ENCODE data around the gene PDE7B. TPM values are rescaled to one million over a fixed set of nuclear protein-coding genes. Genes with fewer than 3 reads are reported as not detected.
A peak's percentile ranks its signal among the peaks of the same experiment; 100 is the strongest.

Gene PDE7B
- total and polyA plus RNA-seq, 3 experiments from 2014 or later: 0.04 to 0.24 (median 0.07) TPM

DNA sequence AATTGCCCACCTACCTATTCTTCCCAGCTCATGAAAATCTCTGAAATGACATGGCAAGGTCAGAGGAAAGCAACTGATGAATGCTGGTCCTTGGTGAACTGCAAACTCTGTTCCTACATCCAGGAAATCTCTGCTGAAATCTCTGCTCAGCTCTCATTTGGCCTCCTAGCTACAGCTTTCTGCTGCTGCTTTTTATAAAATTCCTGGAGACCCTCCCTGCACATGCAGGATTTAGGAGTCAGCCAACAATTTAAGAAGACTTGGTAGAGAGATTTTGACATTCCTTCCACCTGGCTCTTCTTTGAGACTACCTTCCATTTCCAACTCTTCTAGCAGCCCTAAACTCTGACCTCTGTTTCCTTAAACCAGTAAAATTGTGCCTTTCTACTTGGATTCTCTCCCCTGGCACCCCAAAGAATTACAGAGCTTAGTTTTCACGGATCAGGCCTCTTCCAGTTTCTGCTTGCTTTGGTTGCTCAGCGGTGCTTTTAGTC lies 55.5 kb downstream of the PDE7B start:
- H3K27ac ChIP-seq (ENCODE audit: low read depth, low read length): no peak overlapping the region
- Mint-ChIP-seq H3K27me3 (peaks cover 0 to 2% of the 10 kb centered on the region in 2 donors), H3K36me3 (no peaks in the 10 kb centered on the region), H3K9me3 (no peaks in the 10 kb centered on the region), H3K4me3 (no peak overlapping the region), H3K27ac (no peak overlapping the region), H3K4me1 (peaks cover 3 to 5% (median 4%) of the 10 kb centered on the region in 3 donors)
- H3K9me3 ChIP-seq (ENCODE audit: low read length): no peaks in the 10 kb centered on the region
- CTCF ChIA-PET: interaction anchor here (0.7 to 1.3 kb wide), 2 partner anchors 83 to 319 kb away, joined by 3 to 6 read pairs; no protein-coding TSS in a partner anchor
- no peaks in the 10 kb centered on the region for H3K36me3 ChIP-seq (ENCODE audit: insufficient read depth, low read length)
- DNase-seq: no peak
- H3K4me1 ChIP-seq (ENCODE audit: insufficient read depth, low read length): no peaks in the 10 kb centered on the region
- POLR2A ChIA-PET: interaction anchor here (0.7 kb wide), 1 partner anchor 366 kb away, joined by 6 read pairs; no protein-coding TSS in a partner anchor
- H3K27me3 ChIP-seq (ENCODE audit: insufficient read depth, low read length, poor library complexity, severe bottlenecking): no peaks in the 10 kb centered on the region
- H3K4me3 ChIP-seq (ENCODE audit: low read length): no peak overlapping the region

DNA sequence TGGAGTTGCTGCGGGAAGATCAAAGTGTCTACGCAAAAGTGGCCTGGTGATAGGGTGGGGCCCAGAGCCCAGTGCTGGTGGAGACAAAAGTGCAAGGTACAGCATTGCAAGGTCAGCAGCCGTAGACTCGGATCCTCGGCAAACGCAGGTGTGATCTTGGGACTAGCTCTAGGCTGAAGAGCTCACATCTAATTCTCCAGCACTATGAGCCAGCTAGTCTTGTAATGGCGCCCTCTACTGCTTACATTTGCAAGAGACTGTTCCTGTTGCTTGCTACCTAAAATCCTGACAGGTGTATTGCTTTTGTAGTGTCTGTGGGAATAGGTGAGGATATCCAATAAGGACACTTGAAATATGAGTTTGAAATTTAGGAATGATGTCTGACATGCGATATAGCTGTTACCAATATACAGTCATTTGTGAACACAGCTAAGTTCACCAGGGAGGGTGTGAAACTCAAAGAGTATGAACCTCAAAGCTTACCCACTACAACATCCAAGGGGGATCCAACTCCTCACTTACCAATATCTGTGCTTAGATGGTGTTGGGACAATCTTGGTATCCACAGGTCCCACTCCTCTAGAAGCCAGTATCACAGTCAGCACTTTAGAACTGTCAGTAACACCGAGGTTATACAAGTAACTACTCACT lies 58.4 kb downstream of the PDE7B start:
- no peaks in the 10 kb centered on the region for H3K9me3 Mint-ChIP-seq
- Histone ChIP-seq H3K27ac (ENCODE audit: low read depth, low read length) (no peak overlapping the region), H3K4me3 (ENCODE audit: low read length) (no peak overlapping the region), H3K27me3 (ENCODE audit: insufficient read depth, low read length, poor library complexity, severe bottlenecking) (no peaks in the 10 kb centered on the region), H3K36me3 (ENCODE audit: insufficient read depth, low read length) (no peaks in the 10 kb centered on the region), H3K9me3 (ENCODE audit: low read length) (no peaks in the 10 kb centered on the region), H3K4me1 (ENCODE audit: insufficient read depth, low read length) (no peaks in the 10 kb centered on the region)
- CTCF ChIA-PET: interaction anchor here (0.6 to 2.3 kb wide), 47 partner anchors 9 to 460 kb away, joined by 3 to 21 read pairs (median 3); partner anchors contain the start of gene AHI1
- H3K36me3 Mint-ChIP-seq: no peaks in the 10 kb centered on the region
- POLR2A ChIA-PET: no interaction called here
- no peaks in the 10 kb centered on the region for H3K27me3 Mint-ChIP-seq
- DNase-seq: peak; percentile 11 to 72 (median 52)
- no peak overlapping the region for H3K4me3 Mint-ChIP-seq
- H3K27ac Mint-ChIP-seq: peak overlapping the region in 1 of 8 donors; percentile 14
- peaks cover 3 to 5% (median 4%) of the 10 kb centered on the region in 3 donors for H3K4me1 Mint-ChIP-seq

DNA sequence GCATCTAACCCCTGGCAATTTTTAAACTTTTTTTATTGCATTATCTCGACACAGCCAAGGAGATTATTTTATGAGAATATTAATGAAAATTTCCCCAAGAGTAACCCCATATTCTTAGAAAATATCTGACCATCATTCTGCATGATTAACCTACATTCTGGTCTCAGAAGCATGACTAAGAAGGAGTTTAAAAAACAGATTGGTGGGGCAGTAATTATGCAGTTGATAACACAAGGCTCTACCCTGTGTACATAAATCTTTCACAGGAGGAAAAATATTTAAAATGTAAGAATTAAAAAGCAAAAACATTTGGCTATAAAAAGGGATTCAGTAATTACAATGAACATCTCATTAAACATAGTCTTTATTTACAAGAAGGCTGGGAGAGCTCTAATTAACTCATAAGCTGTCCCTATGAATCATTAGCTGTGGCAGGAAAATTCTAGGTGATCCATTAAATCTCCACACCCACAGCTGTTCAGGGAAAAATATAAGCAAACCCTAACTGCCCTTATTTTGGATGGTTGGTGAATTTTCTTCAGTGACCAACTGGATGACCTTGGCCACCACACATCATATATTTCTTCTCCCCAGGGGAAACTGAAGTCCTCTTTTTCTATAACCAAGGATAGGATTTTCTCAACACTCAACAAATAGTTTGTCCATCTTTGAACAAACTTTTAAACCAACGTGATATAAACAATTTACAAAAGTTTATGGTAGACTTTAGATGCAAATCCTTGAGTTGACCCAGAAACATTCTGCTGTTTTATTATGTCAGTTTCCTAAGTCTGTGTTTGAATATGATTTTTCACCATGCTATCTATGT lies 59.5 kb downstream of the PDE7B start:
- Mint-ChIP-seq H3K4me3 (no peak overlapping the region), H3K27ac (no peak overlapping the region), H3K27me3 (no peaks in the 10 kb centered on the region), H3K4me1 (peaks cover 3 to 5% (median 4%) of the 10 kb centered on the region in 3 donors), H3K9me3 (no peaks in the 10 kb centered on the region), H3K36me3 (no peaks in the 10 kb centered on the region)
- Histone ChIP-seq H3K4me1 (ENCODE audit: insufficient read depth, low read length) (no peaks in the 10 kb centered on the region), H3K9me3 (ENCODE audit: low read length) (no peaks in the 10 kb centered on the region), H3K27ac (ENCODE audit: low read depth, low read length) (no peak overlapping the region), H3K4me3 (ENCODE audit: low read length) (no peak overlapping the region), H3K27me3 (ENCODE audit: insufficient read depth, low read length, poor library complexity, severe bottlenecking) (no peaks in the 10 kb centered on the region), H3K36me3 (ENCODE audit: insufficient read depth, low read length) (no peaks in the 10 kb centered on the region)
- ChIA-PET CTCF (interaction anchor here (1.4 to 3.2 kb wide), 3 partner anchors 235 to 375 kb away, joined by 5 to 11 read pairs (median 5); no protein-coding TSS in a partner anchor), POLR2A (no interaction called here)
- no peak for DNase-seq

DNA sequence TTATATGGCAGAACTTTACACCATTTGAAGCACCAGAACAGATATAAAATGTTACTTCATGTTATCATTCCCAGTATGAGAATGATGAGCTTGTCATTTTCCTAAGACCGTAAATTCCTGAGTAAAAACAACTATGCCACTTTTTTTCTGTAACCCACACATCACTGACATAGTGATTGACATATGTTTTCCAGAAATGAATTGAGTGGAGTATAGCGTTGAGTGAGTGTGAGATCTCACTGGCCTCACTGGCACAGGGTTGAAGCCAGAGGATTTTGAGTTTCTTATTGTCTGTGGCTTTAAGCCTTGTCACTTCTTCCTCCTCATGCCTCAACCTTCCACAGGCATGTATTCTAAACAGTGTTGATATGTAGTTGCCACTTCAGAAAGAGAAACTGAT lies 62.3 kb downstream of the PDE7B start:
- Mint-ChIP-seq H3K36me3 (no peaks in the 10 kb centered on the region), H3K9me3 (no peaks in the 10 kb centered on the region), H3K27me3 (peaks cover 0 to 3% of the 10 kb centered on the region in 2 donors), H3K27ac (no peak overlapping the region), H3K4me1 (peaks cover 3 to 5% (median 4%) of the 10 kb centered on the region in 3 donors), H3K4me3 (no peak overlapping the region)
- POLR2A ChIA-PET: no interaction called here
- no peak for DNase-seq
- Histone ChIP-seq H3K27me3 (ENCODE audit: insufficient read depth, low read length, poor library complexity, severe bottlenecking) (no peaks in the 10 kb centered on the region), H3K9me3 (ENCODE audit: low read length) (no peaks in the 10 kb centered on the region), H3K27ac (ENCODE audit: low read depth, low read length) (no peak overlapping the region), H3K4me3 (ENCODE audit: low read length) (no peak overlapping the region), H3K36me3 (ENCODE audit: insufficient read depth, low read length) (no peaks in the 10 kb centered on the region), H3K4me1 (ENCODE audit: insufficient read depth, low read length) (no peaks in the 10 kb centered on the region)
- CTCF ChIA-PET: interaction anchor here (1.6 to 3.2 kb wide), 2 partner anchors 313 to 403 kb away, joined by 3 to 11 read pairs; no protein-coding TSS in a partner anchor

DNA sequence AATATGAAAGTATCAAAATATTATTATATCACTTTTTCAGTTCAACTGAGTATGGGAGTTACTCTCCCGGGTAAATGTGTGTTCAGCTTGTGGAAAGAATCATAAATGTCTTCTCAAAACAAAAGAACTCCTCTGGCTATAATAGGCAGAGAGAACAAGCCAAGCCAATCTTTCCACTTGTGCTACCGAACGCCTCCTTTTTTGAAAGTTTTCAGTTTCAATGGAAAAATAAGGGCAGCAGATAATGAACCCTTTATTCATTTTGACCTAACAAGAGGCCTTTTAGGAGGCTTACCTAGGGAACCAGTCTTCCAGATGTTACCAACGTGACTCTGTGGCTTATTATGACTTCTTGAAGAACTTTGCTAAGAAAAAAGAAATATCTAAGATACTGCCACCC lies 67.5 kb downstream of the PDE7B start:
- no peaks in the 10 kb centered on the region for H3K4me1 ChIP-seq (ENCODE audit: insufficient read depth, low read length)
- Mint-ChIP-seq H3K27me3 (peaks cover 6 to 30% of the 10 kb centered on the region in 2 donors), H3K27ac (no peak overlapping the region), H3K9me3 (no peaks in the 10 kb centered on the region), H3K4me3 (no peak overlapping the region), H3K36me3 (no peaks in the 10 kb centered on the region), H3K4me1 (no peaks in the 10 kb centered on the region)
- H3K36me3 ChIP-seq (ENCODE audit: insufficient read depth, low read length): no peaks in the 10 kb centered on the region
- no peaks in the 10 kb centered on the region for H3K27me3 ChIP-seq (ENCODE audit: insufficient read depth, low read length, poor library complexity, severe bottlenecking)
- no peak for DNase-seq
- H3K27ac ChIP-seq (ENCODE audit: low read depth, low read length): no peak overlapping the region
- H3K4me3 ChIP-seq (ENCODE audit: low read length): no peak overlapping the region
- ChIA-PET POLR2A (no interaction called here), CTCF (interaction anchor here (1.3 kb wide), 1 partner anchor 9 kb away, joined by 3 read pairs; no protein-coding TSS in a partner anchor)
- H3K9me3 ChIP-seq (ENCODE audit: low read length): no peaks in the 10 kb centered on the region

DNA sequence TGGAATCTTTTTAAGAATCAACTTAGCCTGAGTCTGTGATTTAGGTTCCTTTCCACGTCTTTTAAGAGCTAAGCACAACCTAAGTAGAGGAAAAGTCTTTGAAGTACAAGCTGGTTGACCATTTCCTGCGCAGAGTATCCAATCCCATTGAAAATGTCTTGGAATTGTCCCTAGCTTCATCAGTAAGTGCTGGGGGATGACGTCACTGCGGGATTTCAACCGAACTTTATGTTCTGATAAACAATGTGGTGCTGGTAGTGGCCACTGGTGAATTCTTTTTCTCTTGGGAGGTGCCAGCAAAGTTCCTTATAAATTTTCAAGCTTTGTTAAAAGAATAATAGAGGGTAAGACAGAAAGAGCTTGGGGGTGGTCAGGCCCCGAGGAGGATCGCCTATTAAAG lies 69.2 kb downstream of the PDE7B start:
- no peaks in the 10 kb centered on the region for H3K27me3 ChIP-seq (ENCODE audit: insufficient read depth, low read length, poor library complexity, severe bottlenecking)
- Mint-ChIP-seq H3K27me3 (peaks cover 6 to 30% of the 10 kb centered on the region in 2 donors), H3K4me3 (no peak overlapping the region), H3K9me3 (no peaks in the 10 kb centered on the region), H3K36me3 (no peaks in the 10 kb centered on the region), H3K4me1 (no peaks in the 10 kb centered on the region), H3K27ac (no peak overlapping the region)
- no peaks in the 10 kb centered on the region for H3K36me3 ChIP-seq (ENCODE audit: insufficient read depth, low read length)
- no peaks in the 10 kb centered on the region for H3K9me3 ChIP-seq (ENCODE audit: low read length)
- no peaks in the 10 kb centered on the region for H3K4me1 ChIP-seq (ENCODE audit: insufficient read depth, low read length)
- no peak overlapping the region for H3K4me3 ChIP-seq (ENCODE audit: low read length)
- CTCF ChIA-PET: interaction anchor here (2.5 kb wide), 1 partner anchor 11 kb away, joined by 6 read pairs; no protein-coding TSS in a partner anchor
- no peak for DNase-seq
- POLR2A ChIA-PET: no interaction called here
- H3K27ac ChIP-seq (ENCODE audit: low read depth, low read length): no peak overlapping the region

DNA sequence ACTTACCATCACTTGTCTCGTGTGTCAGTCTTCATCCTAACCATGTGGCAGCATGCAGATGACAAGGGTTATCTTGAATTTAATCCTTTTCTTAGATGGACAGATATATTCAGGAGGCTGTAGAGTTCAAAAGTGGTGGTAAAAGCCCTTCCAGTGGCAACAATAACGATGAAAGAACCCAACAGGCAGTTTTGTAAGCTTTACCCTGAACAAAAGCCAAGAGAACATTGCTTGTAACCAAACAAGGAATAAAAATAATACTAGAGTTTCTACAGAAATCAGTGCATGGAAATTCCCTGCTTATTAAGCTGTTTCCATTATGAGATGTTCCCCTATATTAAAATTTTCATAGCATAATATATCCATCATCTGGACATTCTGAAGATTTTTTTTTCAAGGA lies 69.7 kb downstream of the PDE7B start:
- POLR2A ChIA-PET: no interaction called here
- CTCF ChIA-PET: interaction anchor here (2.5 kb wide), 1 partner anchor 11 kb away, joined by 6 read pairs; no protein-coding TSS in a partner anchor
- no peak for DNase-seq

DNA sequence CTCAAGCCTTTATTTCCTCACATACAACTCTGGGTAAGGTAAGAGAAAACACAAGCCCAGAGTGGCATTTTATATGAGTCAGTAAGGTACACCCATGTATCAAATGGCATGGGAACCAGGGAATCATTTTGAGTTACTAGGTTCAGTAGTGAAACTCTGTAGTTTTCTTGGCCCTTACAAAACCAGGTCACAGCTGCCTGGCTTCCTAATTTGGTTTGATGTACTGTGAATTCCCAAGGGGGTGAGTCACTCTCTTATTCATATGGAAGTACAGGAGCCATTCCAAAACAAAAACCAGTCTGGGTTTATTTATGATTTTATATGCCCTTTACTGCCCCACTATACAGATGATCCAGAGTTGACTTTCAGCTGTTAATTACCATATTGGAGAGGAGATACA lies 70.7 kb downstream of the PDE7B start:
- Mint-ChIP-seq H3K27ac (no peak overlapping the region), H3K27me3 (peaks cover 9 to 38% of the 10 kb centered on the region in 2 donors), H3K9me3 (no peaks in the 10 kb centered on the region), H3K4me3 (no peak overlapping the region), H3K4me1 (no peaks in the 10 kb centered on the region), H3K36me3 (no peaks in the 10 kb centered on the region)
- ChIA-PET POLR2A (no interaction called here), CTCF (interaction anchor here (2.5 kb wide), 1 partner anchor 12 kb away, joined by 6 read pairs; no protein-coding TSS in a partner anchor)
- Histone ChIP-seq H3K27ac (ENCODE audit: low read depth, low read length) (no peak overlapping the region), H3K27me3 (ENCODE audit: insufficient read depth, low read length, poor library complexity, severe bottlenecking) (no peaks in the 10 kb centered on the region), H3K36me3 (ENCODE audit: insufficient read depth, low read length) (no peaks in the 10 kb centered on the region), H3K4me3 (ENCODE audit: low read length) (no peak overlapping the region), H3K4me1 (ENCODE audit: insufficient read depth, low read length) (no peaks in the 10 kb centered on the region), H3K9me3 (ENCODE audit: low read length) (no peaks in the 10 kb centered on the region)
- DNase-seq: no peak

More for the DNA sequence above, 69.7 kb downstream of the PDE7B start:
- no peaks in the 10 kb centered on the region for H3K36me3 ChIP-seq (ENCODE audit: insufficient read depth, low read length)
- Mint-ChIP-seq H3K36me3 (no peaks in the 10 kb centered on the region), H3K4me3 (no peak overlapping the region), H3K9me3 (no peaks in the 10 kb centered on the region), H3K4me1 (no peaks in the 10 kb centered on the region), H3K27me3 (peaks cover 6 to 30% of the 10 kb centered on the region in 2 donors), H3K27ac (no peak overlapping the region)
- no peak overlapping the region for H3K27ac ChIP-seq (ENCODE audit: low read depth, low read length)
- no peak overlapping the region for H3K4me3 ChIP-seq (ENCODE audit: low read length)
- no peaks in the 10 kb centered on the region for H3K9me3 ChIP-seq (ENCODE audit: low read length)
- H3K4me1 ChIP-seq (ENCODE audit: insufficient read depth, low read length): no peaks in the 10 kb centered on the region
- H3K27me3 ChIP-seq (ENCODE audit: insufficient read depth, low read length, poor library complexity, severe bottlenecking): no peaks in the 10 kb centered on the region

Data from CD8-positive, alpha-beta memory T cell (primary cell).